H9 (cell line): ENCODE results near the gene CACFD1. TPM values are rescaled to one million over a fixed set of nuclear protein-coding genes. Genes with fewer than 3 reads are reported as not detected.

Experiments used
- DNase-seq: peaks from one replicate; pipeline ENCODE4 v3.0.0-alpha.2; 2017
- H2AFZ ChIP-seq: one replicate; pipeline ENCODE4 v1.6.1; 2013; ENCODE audit warnings: mild to moderate bottlenecking, low read length, control low read depth, moderate library complexity
- H2AK5ac ChIP-seq: 2 replicates; pipeline ENCODE4 v1.6.1; 2013; ENCODE audit warnings: low read length, control low read depth, mixed read lengths; ENCODE audit not compliant: insufficient read length
- H2BK120ac ChIP-seq: one replicate; pipeline ENCODE4 v1.6.1; 2013; ENCODE audit warnings: low read depth, mild to moderate bottlenecking, low read length, control low read depth, inconsistent platforms; ENCODE audit not compliant: poor library complexity, severe bottlenecking
- H2BK12ac ChIP-seq: 2 replicates; pipeline ENCODE4 v1.6.1; 2013; ENCODE audit warnings: low read length, control low read depth, mixed read lengths, low read depth; ENCODE audit not compliant: insufficient read length
- H2BK15ac ChIP-seq: 2 replicates; pipeline ENCODE4 v1.6.1; 2013; ENCODE audit warnings: low read depth, low read length, control low read depth
- H2BK20ac ChIP-seq: one replicate; pipeline ENCODE4 v1.6.1; 2013; ENCODE audit warnings: low read depth, mild to moderate bottlenecking, low read length, control low read depth, inconsistent platforms; ENCODE audit not compliant: poor library complexity, severe bottlenecking
- H2BK5ac ChIP-seq: 2 replicates; pipeline ENCODE4 v1.6.1; 2013; ENCODE audit warnings: low read length, control low read depth, mixed read lengths; ENCODE audit not compliant: insufficient read length
- H3K14ac ChIP-seq: 2 replicates; pipeline ENCODE4 v1.6.1; 2013; ENCODE audit warnings: low read length, control low read depth; ENCODE audit not compliant: insufficient read depth
- H3K18ac ChIP-seq: 2 replicates; pipeline ENCODE4 v1.6.1; 2013; ENCODE audit warnings: low read depth, mild to moderate bottlenecking, mixed read lengths, low read length, control low read depth; ENCODE audit not compliant: insufficient read length
- H3K23ac ChIP-seq: 2 replicates; pipeline ENCODE4 v1.6.1; 2013; ENCODE audit warnings: low read length, control low read depth, mixed read lengths, low read depth; ENCODE audit not compliant: insufficient read length
- H3K23me2 ChIP-seq: 2 replicates; pipeline ENCODE4 v1.6.1; 2013; ENCODE audit warnings: low read depth, mild to moderate bottlenecking, mixed read lengths, low read length, control low read depth; ENCODE audit not compliant: insufficient read length, poor library complexity, severe bottlenecking
- H3K27ac ChIP-seq: 2 replicates; pipeline ENCODE4 v1.5.1; 2013; ENCODE audit warnings: low read length, control low read depth, mixed read lengths, low read depth; ENCODE audit not compliant: insufficient read length
- H3K27me3 ChIP-seq: 2 replicates; pipeline ENCODE4 v1.6.1; 2013; ENCODE audit warnings: low read length, control low read depth, inconsistent platforms; ENCODE audit not compliant: insufficient read depth
- H3K4ac ChIP-seq: 2 replicates; pipeline ENCODE4 v1.6.1; 2013; ENCODE audit warnings: low read depth, mild to moderate bottlenecking, control low read depth, inconsistent platforms, low read length, moderate library complexity
- H3K4me1 ChIP-seq: 2 replicates; pipeline ENCODE4 v1.6.1; 2013; ENCODE audit warnings: low read length, control low read depth, inconsistent platforms; ENCODE audit not compliant: insufficient read depth
- H3K4me2 ChIP-seq: 2 replicates; pipeline ENCODE4 v1.6.1; 2013; ENCODE audit warnings: low read length, control low read depth, mixed read lengths; ENCODE audit not compliant: insufficient read length, insufficient read depth
- H3K56ac ChIP-seq: 2 replicates; pipeline ENCODE4 v1.6.1; 2013; ENCODE audit warnings: low read depth, mild to moderate bottlenecking, mixed read lengths, low read length, control low read depth; ENCODE audit not compliant: insufficient read length
- H3K79me1 ChIP-seq: 2 replicates; pipeline ENCODE4 v1.6.1; 2013; ENCODE audit warnings: low read depth, mild to moderate bottlenecking, moderate library complexity, low read length, control low read depth, inconsistent platforms; ENCODE audit not compliant: insufficient read depth, poor library complexity, severe bottlenecking
- H3K79me2 ChIP-seq: 2 replicates; pipeline ENCODE4 v1.6.1; 2013; ENCODE audit warnings: low read length, control low read depth, inconsistent platforms; ENCODE audit not compliant: insufficient read depth
- H3K9ac ChIP-seq: 2 replicates; pipeline ENCODE4 v1.6.1; 2013; ENCODE audit warnings: low read length, control low read depth, mixed read lengths; ENCODE audit not compliant: insufficient read length; ENCODE audit errors: extremely low read depth
- H3K9me3 ChIP-seq: one replicate; pipeline ENCODE4 v1.6.1; 2013; ENCODE audit warnings: low read depth, low read length, inconsistent platforms; ENCODE audit not compliant: control insufficient read depth
- H3T11ph ChIP-seq: one replicate; pipeline ENCODE4 v1.6.1; 2013; ENCODE audit warnings: mild to moderate bottlenecking, low read length, control low read depth, inconsistent platforms
- H4K20me1 ChIP-seq: one replicate; pipeline ENCODE4 v1.6.1; 2013; ENCODE audit not compliant: control insufficient read depth, insufficient read length, insufficient read depth
- H4K5ac ChIP-seq: 2 replicates; pipeline ENCODE4 v1.6.1; 2013; ENCODE audit warnings: low read depth, mild to moderate bottlenecking, mixed read lengths, low read length, control low read depth; ENCODE audit not compliant: insufficient read length
- H4K8ac ChIP-seq: replicated peaks from 2 replicates; pipeline ENCODE4 v1.6.1; 2013; ENCODE audit warnings: low read length, control low read depth, mixed read lengths, low read depth; ENCODE audit not compliant: insufficient read length
- H4K91ac ChIP-seq: 2 replicates; pipeline ENCODE4 v1.6.1; 2013; ENCODE audit warnings: low read depth, mild to moderate bottlenecking, moderate library complexity, mixed read lengths, low read length, control low read depth; ENCODE audit not compliant: insufficient read length
- H3K27ac Mint-ChIP-seq, 3 experiments: 2 replicates in 2 of 3; 3 replicates in 1 of 3; pipeline ENCODE4 v1.8.0; 2020 to 2021; ENCODE audit warnings: mixed read lengths in 3 of 3, mild to moderate bottlenecking in 1 of 3, moderate library complexity in 1 of 3
- H3K27me3 Mint-ChIP-seq: 2 replicates; pipeline ENCODE4 v1.8.0; 2021; ENCODE audit warnings: low read depth, mild to moderate bottlenecking, moderate library complexity, mixed read lengths
- H3K36me3 Mint-ChIP-seq, 3 experiments: 2 replicates in 2 of 3; 3 replicates in 1 of 3; pipeline ENCODE4 v1.8.0; 2020 to 2021; ENCODE audit warnings: low read depth in 3 of 3, mixed read lengths in 3 of 3; ENCODE audit not compliant: insufficient read depth in 1 of 3
- H3K4me1 Mint-ChIP-seq, 2 experiments: 2 replicates each; pipeline ENCODE4 v1.8.0; 2020; ENCODE audit warnings: mixed read lengths in 2 of 2
- H3K4me3 Mint-ChIP-seq, 2 experiments: 2 replicates in 1 of 2; 3 replicates in 1 of 2; pipeline ENCODE4 v1.8.0; 2020 to 2021; ENCODE audit warnings: mild to moderate bottlenecking in 2 of 2, mixed read lengths in 2 of 2, moderate library complexity in 1 of 2
- H3K9me3 Mint-ChIP-seq, 2 experiments: 2 replicates in 1 of 2; 3 replicates in 1 of 2; pipeline ENCODE4 v1.8.0; 2020; ENCODE audit warnings: mild to moderate bottlenecking in 2 of 2, mixed read lengths in 2 of 2, moderate library complexity in 1 of 2
- CTCF ChIP-seq: fragments of 200-600 bp; sonication (generic); conservative IDR thresholded peaks from 3 replicates; pipeline ENCODE4 v1.8.0; 2021; ENCODE audit warnings: antibody characterized with exemption, mild to moderate bottlenecking
- whole genome bisulfite sequencing: extraction: QIAGEN DNeasy Blood & Tissue Kit; methylation state at CpG from one replicate; pipeline ENCODE4 v1.1.7; 2013; ENCODE audit warnings: missing lambda C conversion rate, low lambda C conversion rate, mixed read lengths; ENCODE audit not compliant: insufficient read length; ENCODE audit errors: extremely low coverage; 5-methylcytosine and 5-hydroxymethylcytosine counted together
- total RNA-seq: library from RNA; stranded (reverse); gene quantifications from 2 replicates; pipeline ENCODE4 v1.2.1, GENCODE V29; 2021

Gene CACFD1
- total RNA-seq, 1 experiment from 2014 or later = 20.0 TPM

DNA sequence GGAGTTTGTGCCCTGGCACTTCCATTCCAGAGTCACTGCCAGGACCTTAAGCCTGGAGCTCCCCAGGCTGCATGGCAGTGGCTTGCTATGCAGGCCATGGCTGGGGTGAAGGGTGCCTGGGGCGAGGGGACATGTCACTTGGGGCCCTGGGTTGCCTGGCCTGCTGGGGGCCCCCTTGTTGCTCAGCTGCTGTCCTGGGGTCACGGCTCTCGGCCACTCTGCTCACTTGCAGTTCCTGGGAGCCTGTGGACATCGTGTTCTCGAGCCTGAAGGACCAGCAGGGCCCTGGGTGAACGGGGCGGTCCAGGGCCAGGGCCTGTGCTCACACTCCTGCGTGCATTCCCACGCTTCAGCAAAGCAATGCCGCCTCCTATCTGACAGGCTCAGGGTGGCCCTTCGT lies 33.6 kb downstream of the CACFD1 start:
- Histone ChIP-seq H2AK5ac (no peak overlapping the region), H3K23ac (no peak overlapping the region), H2BK12ac (no peak overlapping the region), H3K23me2 (no peaks in the 10 kb centered on the region), H3K9ac (no peak overlapping the region), H3K79me2 (no peaks in the 10 kb centered on the region), H3K27ac (no peak overlapping the region), H4K20me1 (no peaks in the 10 kb centered on the region), H3K9me3 (no peaks in the 10 kb centered on the region), H2BK20ac (no peak overlapping the region), H3K4me1 (no peaks in the 10 kb centered on the region), H2AFZ (no peak overlapping the region), H3K4ac (no peak overlapping the region), H4K5ac (no peak overlapping the region), H3K27me3 (no peaks in the 10 kb centered on the region), H3T11ph (no peak overlapping the region), H4K91ac (no peak overlapping the region), H4K8ac (no peak overlapping the region), H3K4me2 (no peak overlapping the region), H3K18ac (no peak overlapping the region), H3K56ac (no peak overlapping the region), H3K79me1 (no peaks in the 10 kb centered on the region), H2BK15ac (no peak overlapping the region), H2BK120ac (no peak overlapping the region), H2BK5ac (no peak overlapping the region), H3K14ac (no peak overlapping the region; the same call in 1 of the 2 replicates)
- Mint-ChIP-seq H3K9me3 (0 out of 5 replicates have a peak, but pooled peaks cover 0 to under 1% of the 10 kb centered on the region in 2 experiments), H3K4me3 (no peak overlapping the region), H3K36me3 (no peaks in the 10 kb centered on the region), H3K27ac (no peak overlapping the region), H3K4me1 (no peaks in the 10 kb centered on the region), H3K27me3 (peaks cover 7% of the 10 kb centered on the region)
- no CpG with 5 or more reads among the region's 11 CpGs for WGBS
- no peak for TF ChIP-seq CTCF
- no peak for DNase-seq
